Neuronal stem cell (in vitro differentiated cells): ENCODE measurements around the gene ZNF717.
A peak's percentile ranks its signal among the peaks of the same experiment; 100 is the strongest.
"Not testable (repeated sequence)": the region's sequence is repeated elsewhere in the genome, so short reads cannot be mapped to it uniquely, and the experiment has no call there.

Experiments
- DNase-seq: peaks from one replicate; pipeline ENCODE4 v3.0.0-alpha.2; 2013; ENCODE audit warnings: low spot score
- H2AFZ ChIP-seq: one replicate; pipeline ENCODE4 v1.6.1; 2013; ENCODE audit warnings: mild to moderate bottlenecking, low read length, inconsistent platforms
- H2AK5ac ChIP-seq: 2 replicates; pipeline ENCODE4 v1.6.1; 2013; ENCODE audit warnings: low read depth, mild to moderate bottlenecking, inconsistent platforms, low read length, moderate library complexity, mixed read lengths
- H2BK120ac ChIP-seq: 2 replicates; pipeline ENCODE4 v1.6.1; 2013; ENCODE audit warnings: low read depth, mild to moderate bottlenecking, inconsistent platforms, low read length, moderate library complexity, mixed read lengths
- H2BK12ac ChIP-seq: one replicate; pipeline ENCODE4 v1.6.1; 2013; ENCODE audit warnings: low read length, inconsistent platforms
- H2BK15ac ChIP-seq: 2 replicates; pipeline ENCODE4 v1.6.1; 2013; ENCODE audit warnings: mild to moderate bottlenecking, low read length, inconsistent platforms, mixed read lengths
- H2BK5ac ChIP-seq: one replicate; pipeline ENCODE4 v1.6.1; 2013; ENCODE audit warnings: inconsistent platforms, mild to moderate bottlenecking, low read length, moderate library complexity
- H3K14ac ChIP-seq: one replicate; pipeline ENCODE4 v1.6.1; 2013; ENCODE audit warnings: low read length, inconsistent platforms
- H3K18ac ChIP-seq: 2 replicates; pipeline ENCODE4 v1.6.1; 2013; ENCODE audit warnings: low read length, inconsistent platforms
- H3K23ac ChIP-seq: 2 replicates; pipeline ENCODE4 v1.6.1; 2013; ENCODE audit warnings: low read depth, mild to moderate bottlenecking, mixed read lengths, low read length, inconsistent platforms; ENCODE audit not compliant: poor library complexity
- H3K27ac ChIP-seq: replicated peaks from 3 replicates; pipeline ENCODE4 v1.5.1; 2013; ENCODE audit warnings: low read length, inconsistent platforms
- H3K27me3 ChIP-seq, 3 experiments: 2 replicates each; pipeline ENCODE4 v1.6.1; 2013; ENCODE audit warnings: low read length in 3 of 3, mild to moderate bottlenecking in 2 of 3, inconsistent platforms in 1 of 3, low read depth in 1 of 3, mixed read lengths in 1 of 3, moderate library complexity in 1 of 3; ENCODE audit not compliant: control insufficient read depth in 3 of 3, insufficient read depth in 3 of 3
- H3K36me3 ChIP-seq, 2 donors: replicated peaks in 1 of 2; 2 replicates each; pipeline ENCODE4 v1.6.1; 2013; ENCODE audit warnings: low read length in 2 of 2; ENCODE audit not compliant: control insufficient read depth in 2 of 2, insufficient read depth in 2 of 2
- H3K4ac ChIP-seq: 2 replicates; pipeline ENCODE4 v1.6.1; 2013; ENCODE audit warnings: inconsistent platforms, mild to moderate bottlenecking, low read length, moderate library complexity
- H3K4me1 ChIP-seq, 2 donors: 1 replicate in 1 of 2; 2 replicates in 1 of 2; pipeline ENCODE4 v1.6.1; 2013; ENCODE audit warnings: low read length in 2 of 2, low read depth in 1 of 2; ENCODE audit not compliant: control insufficient read depth in 2 of 2, insufficient read depth in 1 of 2
- H3K4me2 ChIP-seq: one replicate; pipeline ENCODE4 v1.6.1; 2013; ENCODE audit warnings: mild to moderate bottlenecking, low read length, inconsistent platforms; ENCODE audit not compliant: insufficient read depth, poor library complexity, severe bottlenecking
- H3K4me3 ChIP-seq, 2 donors: 2 replicates each; pipeline ENCODE4 v1.5.1; 2013; ENCODE audit warnings: low read length in 2 of 2, mild to moderate bottlenecking in 2 of 2, inconsistent platforms in 1 of 2, moderate library complexity in 1 of 2
- H3K79me1 ChIP-seq: one replicate; pipeline ENCODE4 v1.6.1; 2013; ENCODE audit warnings: low read depth, mild to moderate bottlenecking, inconsistent platforms, low read length, moderate library complexity
- H3K9ac ChIP-seq: one replicate; pipeline ENCODE4 v1.6.1; 2013; ENCODE audit warnings: mild to moderate bottlenecking, low read depth, low read length, inconsistent platforms; ENCODE audit not compliant: poor library complexity
- H3K9me3 ChIP-seq, 2 donors: replicated peaks in 1 of 2; 2 replicates each; pipeline versions ENCODE3 to v1.6.1; 2013; ENCODE audit warnings: low read length in 2 of 2, mild to moderate bottlenecking in 2 of 2, inconsistent platforms in 1 of 2, low read depth in 1 of 2, mixed read lengths in 1 of 2, moderate library complexity in 1 of 2; ENCODE audit not compliant: control insufficient read depth in 2 of 2, insufficient read depth in 1 of 2
- H4K8ac ChIP-seq: one replicate; pipeline ENCODE4 v1.6.1; 2013; ENCODE audit warnings: low read depth, mild to moderate bottlenecking, inconsistent platforms, low read length, moderate library complexity
- H4K91ac ChIP-seq: one replicate; pipeline ENCODE4 v1.6.1; 2013; ENCODE audit warnings: low read length, low read depth, mild to moderate bottlenecking, inconsistent platforms; ENCODE audit not compliant: poor library complexity
- whole genome bisulfite sequencing, 2 donors: extraction: QIAGEN DNeasy Blood & Tissue Kit; methylation state at CpG; one replicate each; pipeline ENCODE4 v1.1.7; 2013; ENCODE audit warnings: missing lambda C conversion rate in 2 of 2, mixed read lengths in 1 of 2; ENCODE audit not compliant: insufficient read length in 2 of 2, insufficient replicate concordance in 1 of 2; ENCODE audit errors: extremely low coverage in 2 of 2; 5-methylcytosine and 5-hydroxymethylcytosine counted together

The ZNF717 gene

GRCh38 chr3:75814797-75815196 is 29.4 kb upstream of the ZNF717 start:
- H2BK15ac ChIP-seq: no peak overlapping the region
- no peak overlapping the region for H2BK5ac ChIP-seq
- no peaks in the 10 kb centered on the region for H3K79me1 ChIP-seq
- no peak overlapping the region for H3K4ac ChIP-seq
- H3K4me1 ChIP-seq: no peaks in the 10 kb centered on the region
- H4K91ac ChIP-seq: no peak overlapping the region
- H2BK120ac ChIP-seq: no peak overlapping the region
- no peaks in the 10 kb centered on the region for H3K36me3 ChIP-seq
- H3K18ac ChIP-seq: no peak overlapping the region
- DNase-seq: no peak
- H3K27me3 ChIP-seq: no peaks in the 10 kb centered on the region
- H3K4me2 ChIP-seq: no peak overlapping the region
- H2BK12ac ChIP-seq: no peak overlapping the region
- H3K14ac ChIP-seq: no peak overlapping the region
- no peak overlapping the region for H3K23ac ChIP-seq
- H3K4me3 ChIP-seq: no peak overlapping the region
- H2AK5ac ChIP-seq: no peak overlapping the region
- H4K8ac ChIP-seq: no peak overlapping the region
- H3K9me3 ChIP-seq: no peaks in the 10 kb centered on the region
- no peak overlapping the region for H3K27ac ChIP-seq
- H2AFZ ChIP-seq: no peak overlapping the region
- no peak overlapping the region for H3K9ac ChIP-seq
- no CpG with 5 or more reads among the region's 3 CpGs for WGBS, 2 donors

- H3K27me3 ChIP-seq: no peaks in the 10 kb centered on the region
- peaks cover 0 to 10% of the 10 kb centered on the region in 2 donors for H3K36me3 ChIP-seq
These were observed 2.8 kb downstream of the ZNF717 start for GRCh38 chr3:75782506-75782905.

GRCh38 chr3:75781079-75781745 is 4.1 kb downstream of the ZNF717 start:
- Histone ChIP-seq H3K9me3 (peaks cover 0 to 8% of the 10 kb centered on the region in 2 donors), H3K36me3 (peaks cover 0 to 12% of the 10 kb centered on the region in 2 donors), H3K4ac (no peak overlapping the region), H3K14ac (no peak overlapping the region), H2BK12ac (no peak overlapping the region), H3K9ac (no peak overlapping the region), H3K4me1 (no peaks in the 10 kb centered on the region), H3K79me1 (no peaks in the 10 kb centered on the region), H3K27ac (no peak overlapping the region), H4K91ac (no peak overlapping the region), H2BK120ac (no peak overlapping the region), H2AFZ (no peak overlapping the region), H2BK5ac (no peak overlapping the region), H3K4me2 (no peak overlapping the region), H2AK5ac (no peak overlapping the region), H3K23ac (no peak overlapping the region), H3K18ac (no peak overlapping the region), H3K27me3 (no peaks in the 10 kb centered on the region), H3K4me3 (no peak overlapping the region), H4K8ac (no peak overlapping the region), H2BK15ac (no peak overlapping the region)
- no CpG with 5 or more reads among the region's 7 CpGs for WGBS, 2 donors
- DNase-seq: no peak

More at GRCh38 chr3:75782506-75782905, 2.8 kb downstream of the ZNF717 start:
- Histone ChIP-seq H3K4me1 (no peaks in the 10 kb centered on the region), H2BK12ac (peak overlapping the region; percentile 41), H3K4me2 (no peak overlapping the region), H2BK5ac (no peak overlapping the region), H3K14ac (no peak overlapping the region), H2AFZ (no peak overlapping the region), H3K79me1 (no peaks in the 10 kb centered on the region), H2BK120ac (no peak overlapping the region), H2AK5ac (no peak overlapping the region), H4K91ac (no peak overlapping the region), H3K4me3 (peak overlapping the region in 1 of 2 donors; percentile 10), H3K4ac (no peak overlapping the region), H3K27ac (no peak overlapping the region), H3K18ac (no peak overlapping the region), H3K9me3 (peaks cover 0 to 8% of the 10 kb centered on the region in 2 donors), H3K9ac (peak overlapping the region; percentile 70), H3K23ac (no peak overlapping the region), H4K8ac (no peak overlapping the region), H2BK15ac (no peak overlapping the region)
- DNase-seq: no peak
- no CpG with 5 or more reads among the region's 16 CpGs for WGBS, 2 donors

GRCh38 chr3:75777742-75778141 is 7.6 kb downstream of the ZNF717 start:
- not testable (repeated sequence) for H3K9ac ChIP-seq, H3K23ac ChIP-seq, H3K9me3 ChIP-seq, H2AFZ ChIP-seq, H3K4me3 ChIP-seq, H2BK120ac ChIP-seq, H3K14ac ChIP-seq, H3K79me1 ChIP-seq, H3K18ac ChIP-seq, H3K4ac ChIP-seq, H2BK15ac ChIP-seq, H2BK5ac ChIP-seq, H2BK12ac ChIP-seq, H3K27me3 ChIP-seq, DNase-seq, H4K8ac ChIP-seq, H3K4me2 ChIP-seq, H3K4me1 ChIP-seq, H3K27ac ChIP-seq, H4K91ac ChIP-seq, H2AK5ac ChIP-seq
- no CpG with 5 or more reads among the region's 11 CpGs for WGBS, 2 donors
- peaks cover 0 to 11% of the 10 kb centered on the region in 2 donors for H3K36me3 ChIP-seq
